GM06990 (cell line): ENCODE measurements around the gene FXYD2.

Source experiments
- DNase-seq: peaks from one replicate; pipeline ENCODE4 v3.0.0-alpha.2; 2011; ENCODE audit not compliant: insufficient read length; ENCODE audit errors: extremely low read depth
- H3K27me3 ChIP-seq: replicated peaks from 2 replicates; pipeline ENCODE4 v1.6.0; 2011; ENCODE audit warnings: low read length; ENCODE audit not compliant: control insufficient read depth, insufficient read depth
- H3K36me3 ChIP-seq: 2 replicates; pipeline ENCODE4 v1.5.1; 2011; ENCODE audit warnings: low read length; ENCODE audit not compliant: control insufficient read depth, insufficient read depth
- H3K4me3 ChIP-seq: replicated peaks from 2 replicates; pipeline ENCODE4 v1.5.1; 2011; ENCODE audit warnings: low read depth, mild to moderate bottlenecking, control low read depth, low read length
- CTCF ChIP-seq: IDR thresholded peaks from 2 replicates; pipeline ENCODE4 v1.5.1; 2011; ENCODE audit warnings: low read length, control low read depth, mild to moderate bottlenecking, inconsistent platforms; ENCODE audit not compliant: insufficient read depth, poor library complexity, severe bottlenecking

Gene FXYD2

GRCh38 chr11:117824571-117825537, at the start of gene FXYD2:
FXYD2 (minus strand) TSS chr11:117824744; CDS start chr11:117824678, 66 bp downstream.
- H3K27me3 ChIP-seq: no peaks in the 10 kb centered on the region
- TF ChIP-seq CTCF: no peak
- no peak within 1 kb of the TSS for H3K4me3 ChIP-seq
- DNase-seq: no peak
- H3K36me3 ChIP-seq: no peaks in the 10 kb centered on the region

GRCh38 chr11:117873828-117874125, 49.2 kb upstream of the FXYD2 start:
- Histone ChIP-seq H3K4me3 (no peak overlapping the region), H3K27me3 (peaks cover 9% of the 10 kb centered on the region), H3K36me3 (no peaks in the 10 kb centered on the region)
- DNase-seq: no peak
- TF ChIP-seq CTCF: no peak

GRCh38 chr11:117872975-117873827, 48.7 kb upstream of the FXYD2 start:
- Histone ChIP-seq H3K4me3 (no peak overlapping the region), H3K27me3 (peaks cover 9% of the 10 kb centered on the region), H3K36me3 (no peaks in the 10 kb centered on the region)
- no peak for DNase-seq
- TF ChIP-seq CTCF: no peak

GRCh38 chr11:117872420-117872961, 47.9 kb upstream of the FXYD2 start:
- Histone ChIP-seq H3K4me3 (no peak overlapping the region), H3K36me3 (no peaks in the 10 kb centered on the region), H3K27me3 (peaks cover 9% of the 10 kb centered on the region)
- TF ChIP-seq CTCF: no peak
- no peak for DNase-seq

- no peak for DNase-seq
- Histone ChIP-seq H3K36me3 (no peaks in the 10 kb centered on the region), H3K4me3 (no peak overlapping the region), H3K27me3 (peaks cover 9% of the 10 kb centered on the region)
- TF ChIP-seq CTCF: no peak
Observed at GRCh38 chr11:117871784-117872183, 47.2 kb upstream of the FXYD2 start.
